Stimulated activated CD8-positive, alpha-beta memory T cell treated with anti-CD3 and anti-CD28 coated beads, Interleukin-15, amount 100 ng/mL, for 48 hours (primary cell): ENCODE results near the gene OXCT1.
"Not testable (repeated sequence)": the region's sequence is repeated elsewhere in the genome, so short reads cannot be mapped to it uniquely, and the experiment has no call there.

Source experiments
- DNase-seq, 2 donors: peaks; one replicate each; pipeline ENCODE4 v3.0.0-alpha.2; 2020; ENCODE audit warnings: low read depth in 2 of 2

Gene OXCT1

DNA sequence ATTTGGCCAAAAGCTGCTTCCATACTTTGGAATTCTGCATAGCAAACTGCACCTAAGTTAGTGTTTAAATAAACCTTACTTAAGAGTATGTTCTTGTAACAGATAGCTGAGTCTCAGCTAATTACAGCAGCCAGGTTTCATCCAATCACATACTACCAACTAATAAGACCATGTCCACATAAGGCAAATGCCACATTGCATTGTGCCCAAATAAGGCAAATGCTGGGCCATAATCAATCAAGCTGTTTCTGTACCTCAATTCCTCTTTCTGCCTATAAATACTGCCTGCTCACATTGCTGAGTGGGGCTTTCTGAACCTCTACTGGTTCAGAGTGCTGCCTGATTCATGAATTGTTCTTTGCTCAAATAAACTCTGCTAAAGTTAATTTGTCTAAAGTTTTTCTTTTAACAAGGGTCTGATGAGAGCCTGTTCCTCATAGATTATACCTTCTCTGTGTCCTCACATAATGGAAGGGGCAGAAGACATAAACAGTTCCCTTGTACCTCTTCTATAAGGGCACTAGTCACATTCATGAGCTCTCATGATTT lies 4.4 kb upstream of the OXCT1 start:
- no peak for DNase-seq

- no peak for DNase-seq
Measured at GRCh38 chr5:41871852-41872251, 1.6 kb upstream of the OXCT1 start.

DNA sequence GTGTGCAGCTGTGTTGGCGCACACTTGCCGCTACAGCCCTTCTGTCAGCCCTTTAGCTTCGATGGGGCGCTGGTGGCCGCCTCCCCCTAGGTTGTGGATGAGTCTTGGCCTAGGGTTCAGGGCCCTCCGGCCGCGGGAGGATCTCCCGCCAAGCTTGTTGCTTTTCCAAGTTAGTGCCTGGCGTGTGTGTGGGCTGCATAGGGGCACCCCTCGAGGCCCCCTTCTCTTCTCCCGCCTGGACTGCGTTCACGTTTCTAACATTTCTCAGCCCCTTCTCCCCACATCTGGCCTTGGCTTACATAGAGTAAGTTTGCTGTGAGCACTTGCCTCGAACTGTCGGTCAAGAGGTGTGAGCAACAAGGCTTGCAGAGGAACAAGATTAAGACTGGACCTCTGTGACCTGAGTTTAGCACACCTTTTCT lies 413 bp upstream of the OXCT1 start:
- no peak for DNase-seq

GRCh38 chr5:41869151-41869723 lies 988 bp downstream of the OXCT1 start:
- DNase-seq: no peak

- no peak for DNase-seq
Measured at GRCh38 chr5:41863871-41864486, 6.2 kb downstream of the OXCT1 start.

DNA sequence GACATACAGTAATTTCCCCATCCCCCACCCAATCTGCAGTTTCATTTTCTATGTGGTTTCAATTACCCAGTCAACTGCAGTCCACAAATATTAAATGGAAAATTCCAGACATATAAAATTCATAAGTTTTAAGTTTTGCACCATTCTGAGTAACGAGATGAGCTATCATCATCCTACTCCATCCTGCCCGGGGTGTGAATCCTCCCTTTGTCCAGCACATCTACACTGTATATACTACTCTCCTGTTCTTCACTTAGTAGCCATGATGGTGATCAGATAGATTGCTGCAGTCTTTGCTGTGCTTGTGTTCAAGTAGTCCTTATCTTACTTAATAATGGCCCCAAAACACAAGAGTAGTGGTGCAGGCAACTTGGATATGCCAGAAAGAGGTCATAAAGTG lies 11.3 kb downstream of the OXCT1 start:
- DNase-seq: no peak

DNA sequence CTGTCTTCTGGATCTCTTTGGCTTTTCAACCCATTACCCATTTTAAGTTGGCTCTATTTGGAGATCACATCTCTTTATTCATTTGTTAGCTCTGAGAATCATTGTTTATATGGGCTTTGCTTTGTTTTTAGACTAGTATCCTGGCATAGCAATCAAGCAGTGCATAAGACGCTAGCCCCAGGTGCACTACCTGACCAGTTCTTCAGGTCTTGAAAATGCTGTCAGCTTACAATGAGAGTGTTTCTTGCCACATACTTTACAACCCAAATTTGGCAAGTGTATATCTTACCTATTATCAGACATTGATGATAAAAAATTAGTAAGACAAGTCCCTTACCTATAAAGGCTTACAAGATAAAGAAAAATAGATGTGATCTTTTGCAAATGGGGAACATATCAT lies 12.2 kb downstream of the OXCT1 start:
- DNase-seq: no peak

DNA sequence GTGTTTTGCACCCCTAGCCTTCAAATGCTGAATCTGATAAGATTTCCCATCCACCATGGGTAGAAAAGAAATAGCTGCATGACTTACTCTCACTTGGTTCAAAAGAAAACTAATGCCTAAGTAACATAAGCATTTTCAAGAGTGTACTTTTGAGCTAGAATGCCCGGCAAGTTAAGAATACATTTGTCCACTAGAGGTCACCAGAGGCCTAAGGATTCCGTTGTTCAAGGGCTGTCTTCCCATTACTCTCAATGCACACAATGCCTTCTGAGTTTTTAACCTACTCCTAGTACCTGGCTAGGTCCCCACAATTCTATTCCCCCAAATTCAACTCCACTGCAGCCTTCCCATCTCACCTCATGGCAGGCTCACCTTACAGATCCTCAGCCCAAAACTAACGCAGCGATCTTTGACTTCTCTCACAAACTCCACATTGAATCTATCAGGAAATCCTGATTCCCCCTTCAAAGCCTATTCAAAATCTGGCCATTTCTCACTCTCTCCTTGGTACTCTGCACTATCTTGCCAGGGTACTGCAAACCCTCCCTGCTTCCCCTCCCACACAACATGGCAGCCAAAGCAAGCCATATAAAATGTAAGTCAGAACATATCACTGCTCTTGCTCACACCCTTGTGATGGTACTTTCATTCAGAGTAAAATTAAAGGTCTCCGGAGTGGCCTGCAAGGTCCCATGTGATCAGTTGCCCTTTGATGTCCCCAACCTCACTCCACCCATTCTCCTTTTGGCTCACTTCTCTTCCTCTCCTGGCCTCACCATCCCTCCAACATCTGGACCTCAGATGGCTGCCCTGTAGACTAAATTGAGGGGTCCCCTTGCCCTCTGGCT lies 13.4 kb downstream of the OXCT1 start:
- DNase-seq: no peak

GRCh38 chr5:41852293-41852692 lies 17.9 kb downstream of the OXCT1 start:
- DNase-seq: no peak

GRCh38 chr5:41851116-41851515 lies 19.1 kb downstream of the OXCT1 start:
- no peak for DNase-seq

DNA sequence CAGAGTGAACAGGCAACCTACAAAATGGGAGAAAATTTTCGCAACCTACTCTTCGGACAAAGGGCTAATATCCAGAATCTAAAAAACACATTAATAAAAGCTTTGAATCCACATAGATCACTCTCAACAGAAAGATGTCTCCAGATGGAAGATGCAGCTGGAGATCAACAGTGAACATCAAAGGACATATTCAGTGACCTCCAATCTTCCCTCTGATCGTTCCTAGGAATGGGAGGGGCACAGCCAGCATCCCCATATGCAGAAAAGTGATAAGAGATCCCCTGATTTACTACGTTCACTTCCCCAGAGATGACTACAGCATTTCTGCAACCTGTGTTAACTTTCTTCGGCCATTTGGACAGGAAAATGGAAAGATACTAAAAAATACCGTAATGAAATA lies 21.2 kb downstream of the OXCT1 start:
- DNase-seq: no peak

DNA sequence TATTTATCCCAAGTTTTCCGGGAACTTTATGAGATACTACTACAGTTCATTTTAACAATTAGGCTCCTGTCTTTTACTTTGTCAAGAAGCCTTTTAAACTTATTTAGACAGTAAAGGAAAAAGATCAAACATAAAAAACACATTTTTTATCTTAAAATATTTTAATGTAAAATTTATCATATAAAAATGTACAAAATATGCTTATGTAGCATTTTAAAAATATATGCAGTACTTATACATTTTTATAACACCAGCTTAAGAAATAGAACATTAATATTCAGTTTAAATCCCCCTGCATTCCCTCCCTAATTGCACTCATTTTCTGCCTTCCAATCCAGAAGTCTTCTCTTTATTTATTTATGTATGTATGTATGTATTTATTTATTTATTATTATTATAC lies 24.5 kb downstream of the OXCT1 start:
- not testable (repeated sequence) for DNase-seq

GRCh38 chr5:41844502-41844901 lies 25.7 kb downstream of the OXCT1 start:
- DNase-seq: no peak

DNA sequence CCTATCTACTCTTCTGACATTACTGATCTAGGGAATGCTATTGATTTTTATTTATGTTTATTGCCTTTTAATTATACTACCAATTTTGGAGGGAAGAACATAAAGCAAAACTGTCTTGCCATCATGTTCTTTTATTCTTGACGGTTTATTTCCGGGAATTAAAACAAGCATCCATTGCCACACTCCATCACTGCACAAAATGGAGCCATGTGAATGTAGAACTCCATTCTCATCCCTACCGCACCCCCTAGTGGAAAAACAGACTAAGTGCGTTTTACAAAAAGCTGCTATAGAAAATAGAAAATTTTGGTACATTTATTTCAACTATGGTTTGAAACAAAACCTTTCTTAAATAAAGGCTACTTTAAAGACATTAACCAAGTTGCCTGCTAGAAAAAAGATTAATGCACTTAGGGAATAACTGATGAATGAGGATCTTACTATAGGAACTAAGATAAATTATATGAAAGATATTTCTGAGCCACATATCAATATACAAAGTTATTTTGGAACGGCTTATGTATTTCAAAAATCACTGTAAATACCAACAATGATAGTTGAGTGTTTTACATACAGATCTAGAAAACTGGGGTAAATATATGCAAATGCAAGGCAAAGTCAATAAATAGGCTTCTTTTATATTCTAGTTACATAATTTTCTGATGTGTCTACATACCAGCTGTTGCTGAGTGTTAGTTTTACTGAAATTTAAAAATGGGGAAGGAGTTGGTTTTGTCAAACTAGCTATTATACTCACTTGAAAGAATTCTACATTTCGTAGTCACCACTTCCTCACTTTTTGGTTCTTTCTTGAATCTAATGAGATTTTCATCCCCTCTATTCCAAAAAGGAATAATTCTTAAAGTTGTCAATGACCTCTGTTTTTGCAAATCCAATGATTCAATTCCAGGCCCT lies 26.5 kb downstream of the OXCT1 start:
- DNase-seq: no peak

DNA sequence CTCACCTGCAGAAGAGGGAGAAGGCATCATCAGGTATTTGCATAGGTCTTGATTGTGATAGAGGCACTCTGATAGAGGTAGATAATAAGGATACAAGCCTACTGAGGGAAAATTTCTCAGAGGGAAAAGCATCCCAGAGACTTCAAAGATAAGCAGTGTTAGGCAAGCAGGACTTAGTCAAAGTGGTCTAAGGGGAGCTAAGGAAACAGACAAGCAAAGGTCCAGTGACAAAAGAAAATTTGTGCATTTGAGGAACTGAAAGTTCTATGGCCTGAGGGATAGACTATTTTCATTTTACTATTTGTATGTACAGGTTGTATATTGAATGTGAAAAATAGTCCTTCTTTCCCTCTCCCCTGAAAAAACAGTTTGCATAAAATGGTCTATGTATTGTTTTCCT lies 27.4 kb downstream of the OXCT1 start:
- no peak for DNase-seq

- DNase-seq: no peak
Measured at GRCh38 chr5:41841325-41841724, 28.9 kb downstream of the OXCT1 start.

DNA sequence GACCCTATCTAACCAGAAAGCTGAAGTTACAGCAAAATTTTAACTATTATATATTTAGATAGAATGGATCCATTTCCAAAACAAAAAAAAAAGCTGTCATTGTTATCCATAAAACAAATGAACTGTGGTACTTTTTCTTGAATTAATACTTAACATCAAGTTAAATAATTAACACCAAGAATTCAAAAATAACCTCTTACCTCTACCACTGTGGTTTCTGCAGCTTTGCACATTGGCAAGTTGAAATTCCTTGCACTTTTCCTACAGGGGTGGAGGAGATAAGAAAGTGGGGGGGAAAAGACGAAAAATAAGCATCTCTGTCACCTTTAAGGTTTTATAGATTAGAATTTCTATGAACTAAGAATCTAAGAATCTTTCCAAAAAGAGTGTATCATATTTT lies 30.0 kb downstream of the OXCT1 start:
- no peak for DNase-seq

GRCh38 chr5:41837793-41838192 lies 32.4 kb downstream of the OXCT1 start:
- DNase-seq: no peak

- DNase-seq: peak in 1 of 2 donors; percentile 21
Measured at GRCh38 chr5:41835645-41836044, 34.6 kb downstream of the OXCT1 start.

- DNase-seq: no peak
Measured at GRCh38 chr5:41834506-41834905, 35.7 kb downstream of the OXCT1 start.

- no peak for DNase-seq
Measured at GRCh38 chr5:41832430-41832829, 37.8 kb downstream of the OXCT1 start.

DNA sequence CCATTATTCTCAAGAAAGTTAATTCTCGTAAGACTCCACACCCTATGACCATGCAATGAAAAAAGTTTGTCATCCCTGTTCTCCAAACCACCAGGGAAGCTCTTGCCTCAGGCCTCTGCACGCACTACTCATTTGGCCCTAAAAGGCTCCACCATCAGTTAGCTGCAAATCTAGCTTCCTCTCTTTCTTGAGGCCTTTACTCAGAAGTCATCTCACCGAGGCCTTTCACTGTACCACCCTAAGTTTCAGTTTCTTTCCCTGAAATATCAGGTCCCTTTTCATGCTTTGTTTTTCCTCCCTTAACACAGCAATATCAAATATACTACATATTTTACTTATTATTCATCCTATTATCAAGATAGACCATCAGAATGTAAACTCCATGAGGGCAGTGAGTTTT lies 39.1 kb downstream of the OXCT1 start:
- no peak for DNase-seq
